ENCODE data around the gene ATP6AP1. TPM values are rescaled to one million over a fixed set of nuclear protein-coding genes. Genes with fewer than 3 reads are reported as not detected.

The ATP6AP1 gene
- polyA plus RNA-seq, 1 donor (not counting 4 experiments of a cell fraction or from before 2014, with no cell fraction given): 42.4 TPM

- peaks cover 4% of the 10 kb centered on the region for H3K9me3 ChIP-seq (ENCODE audit: control insufficient read depth, low read depth, low read length)
- H3K4me1 ChIP-seq (ENCODE audit: control insufficient read depth, extremely low read depth, insufficient read depth, low read length): peaks cover 8% of the 10 kb centered on the region
- peaks cover 5% of the 10 kb centered on the region for H4K20me1 ChIP-seq (ENCODE audit: control insufficient read depth, extremely low read depth, insufficient read depth, low read length)
- dilution Hi-C loops (cut with MboI; ENCODE audit: extremely low pct_ligation_motif_present, low sequenced_read_pairs): no loop called here
- no peak for FAIRE-seq
- no peak for TF ChIP-seq EZH2 (IDR thresholded peaks at IDR 0.05; ENCODE audit: low read length)
- no peak for TF ChIP-seq CTCF (optimal IDR thresholded peaks at IDR 0.05 in 1 of 3, IDR thresholded peaks at IDR 0.05 in 1 of 3, conservative IDR thresholded peaks at IDR 0.05 in 1 of 3; ENCODE audit: extremely low read depth in 1 of 3, insufficient read depth in 2 of 3, low read length in 3 of 3)
- no peak within 1 kb of the TSS for H2AFZ ChIP-seq (ENCODE audit: control insufficient read depth, low read length)
- H3K27me3 ChIP-seq (ENCODE audit: control insufficient read depth, extremely low read depth, insufficient read depth, low read length): no peaks in the 10 kb centered on the region
- peak within 1 kb of the TSS; percentile 62 to 72 (median 65) for H3K4me3 ChIP-seq (ENCODE audit: control insufficient read depth in 2 of 3, extremely low read depth in 1 of 3, insufficient read depth in 2 of 3, low read depth in 1 of 3, low read length in 3 of 3)
- peaks cover 22% of the 10 kb centered on the region for H3K79me2 ChIP-seq (ENCODE audit: control insufficient read depth, insufficient read depth, low read length)
- H3K36me3 ChIP-seq (ENCODE audit: control insufficient read depth in 2 of 2, extremely low read depth in 1 of 2, insufficient read depth in 2 of 2, low read length in 2 of 2): peaks cover 4 to 7% of the 10 kb centered on the region in 2 experiments
- H3K4me2 ChIP-seq (ENCODE audit: control insufficient read depth, extremely low read depth, insufficient read depth, low read depth, low read length): peak within 1 kb of the TSS; percentile 82
- no peak within 1 kb of the TSS for H3K27ac ChIP-seq (ENCODE audit: control insufficient read depth, insufficient read depth, low read length)
- DNase-seq (ENCODE audit: low read depth, low spot score): no peak
- no peaks in the 10 kb centered on the region for H3K9me1 ChIP-seq (ENCODE audit: control insufficient read depth, extremely low read depth, insufficient read depth, low read length)
- peak within 1 kb of the TSS; percentile 37 for H3K9ac ChIP-seq (ENCODE audit: control insufficient read depth, extremely low read depth, insufficient read depth, low read length)
Measured at GRCh38 chrX:154436983-154437752, 8.7 kb downstream of the ATP6AP1 start, which contains the start of gene GDI1. GDI1 (plus strand) TSS chrX:154437154; CDS start chrX:154437255, 101 bp downstream.

GRCh38 chrX:154437971-154438893, 9.8 kb downstream of the ATP6AP1 start:
- Histone ChIP-seq H3K27ac (ENCODE audit: control insufficient read depth, insufficient read depth, low read length) (no peak overlapping the region), H3K9ac (ENCODE audit: control insufficient read depth, extremely low read depth, insufficient read depth, low read length) (peak overlapping the region; percentile 37), H3K36me3 (ENCODE audit: control insufficient read depth in 2 of 2, extremely low read depth in 1 of 2, insufficient read depth in 2 of 2, low read length in 2 of 2) (peaks cover 1 to 7% of the 10 kb centered on the region in 2 experiments), H3K4me3 (ENCODE audit: control insufficient read depth in 2 of 3, extremely low read depth in 1 of 3, insufficient read depth in 2 of 3, low read depth in 1 of 3, low read length in 3 of 3) (peak overlapping the region; percentile 62 to 72 (median 65)), H3K27me3 (ENCODE audit: control insufficient read depth, extremely low read depth, insufficient read depth, low read length) (no peaks in the 10 kb centered on the region), H3K4me1 (ENCODE audit: control insufficient read depth, extremely low read depth, insufficient read depth, low read length) (peaks cover 12% of the 10 kb centered on the region), H3K4me2 (ENCODE audit: control insufficient read depth, extremely low read depth, insufficient read depth, low read depth, low read length) (peak overlapping the region; percentile 82), H3K9me3 (ENCODE audit: control insufficient read depth, low read depth, low read length) (peaks cover 4% of the 10 kb centered on the region), H4K20me1 (ENCODE audit: control insufficient read depth, extremely low read depth, insufficient read depth, low read length) (peaks cover 5% of the 10 kb centered on the region), H2AFZ (ENCODE audit: control insufficient read depth, low read length) (no peak overlapping the region), H3K9me1 (ENCODE audit: control insufficient read depth, extremely low read depth, insufficient read depth, low read length) (no peaks in the 10 kb centered on the region), H3K79me2 (ENCODE audit: control insufficient read depth, insufficient read depth, low read length) (peaks cover 22% of the 10 kb centered on the region)
- dilution Hi-C loops (cut with MboI; ENCODE audit: extremely low pct_ligation_motif_present, low sequenced_read_pairs): no loop called here
- DNase-seq (ENCODE audit: low read depth, low spot score) (no peak), FAIRE-seq (no peak)
- no peak for TF ChIP-seq CTCF (optimal IDR thresholded peaks at IDR 0.05 in 1 of 3, IDR thresholded peaks at IDR 0.05 in 1 of 3, conservative IDR thresholded peaks at IDR 0.05 in 1 of 3; ENCODE audit: extremely low read depth in 1 of 3, insufficient read depth in 2 of 3, low read length in 3 of 3)
- no peak for TF ChIP-seq EZH2 (IDR thresholded peaks at IDR 0.05; ENCODE audit: low read length)

Data from keratinocyte (primary cell).